ENCODE results near the gene RAI1.

RAI1 gene

DNA sequence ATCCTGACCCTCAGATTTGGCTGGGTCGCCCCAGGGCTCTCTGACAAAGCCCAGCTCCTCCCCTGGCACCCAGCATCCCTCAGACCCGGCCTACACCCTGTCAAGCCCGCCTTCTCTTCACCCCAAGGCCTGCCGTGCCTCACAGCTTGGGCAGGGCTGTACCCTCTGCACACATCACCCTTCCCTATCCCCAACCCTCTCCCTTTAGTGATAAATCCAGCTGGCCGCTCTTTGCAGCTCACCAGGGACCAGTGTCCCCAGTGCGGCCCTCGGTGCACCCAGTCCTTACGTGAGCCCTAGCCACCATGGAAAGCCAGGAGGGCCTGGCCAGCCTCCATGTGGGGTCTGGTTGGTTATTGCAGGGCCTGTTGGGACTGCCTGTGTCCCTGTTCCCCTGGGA lies 74.5 kb downstream of the RAI1 start:
- no peak for TF ChIP-seq CTCF (IDR thresholded peaks at IDR 0.05; ENCODE audit: borderline replicate concordance, control extremely low read depth, extremely low read depth, insufficient read depth, missing control alignments)
- DNase-seq (ENCODE audit: low spot score), result no peak
- in situ Hi-C loops (cut with MboI; ENCODE audit: low sequenced_read_pairs, unreplicated experiment), result no loop called here

- DNase-seq (ENCODE audit: low spot score), result no peak
- in situ Hi-C loops (cut with MboI; ENCODE audit: low sequenced_read_pairs, unreplicated experiment), result no loop called here
- TF ChIP-seq CTCF (IDR thresholded peaks at IDR 0.05; ENCODE audit: borderline replicate concordance, control extremely low read depth, extremely low read depth, insufficient read depth, missing control alignments), result no peak
These were observed 76.1 kb downstream of the RAI1 start for GRCh38 chr17:17757391-17757791.

GRCh38 chr17:17757956-17758845 lies 76.9 kb downstream of the RAI1 start:
- in situ Hi-C loops (cut with MboI; ENCODE audit: low sequenced_read_pairs, unreplicated experiment), result no loop called here
- no peak for TF ChIP-seq CTCF (IDR thresholded peaks at IDR 0.05; ENCODE audit: borderline replicate concordance, control extremely low read depth, extremely low read depth, insufficient read depth, missing control alignments)
- DNase-seq (ENCODE audit: low spot score), result no peak

DNA sequence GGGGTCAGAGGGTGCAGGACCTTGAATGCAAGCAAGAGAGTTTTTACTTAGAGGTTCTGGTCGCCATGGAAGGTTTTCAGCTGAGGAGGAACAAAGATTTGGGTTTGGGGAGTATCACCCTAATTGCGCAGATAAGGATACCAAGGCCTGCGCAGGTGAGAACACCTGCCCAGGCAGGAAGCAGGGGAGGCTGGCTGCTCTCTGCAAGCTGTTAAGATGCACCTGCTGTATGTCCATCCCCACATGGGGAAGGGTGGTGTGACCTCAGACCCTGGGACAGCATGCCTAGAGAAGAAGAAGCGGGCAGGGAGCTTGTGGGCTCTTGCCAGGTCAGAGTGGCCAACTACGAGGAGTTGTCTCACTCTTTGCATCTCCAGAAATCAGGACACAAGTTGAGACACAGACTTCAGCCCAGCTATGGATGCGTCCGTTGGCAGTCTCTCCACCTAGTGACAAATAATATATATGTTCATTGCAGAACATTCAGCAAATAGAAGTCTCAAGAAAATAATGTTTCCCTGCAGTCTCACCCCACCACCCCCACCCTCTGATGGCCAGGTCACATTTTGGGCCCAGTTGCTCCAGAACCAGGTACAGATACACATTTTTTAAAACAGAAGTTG lies 77.8 kb downstream of the RAI1 start:
- no peak for TF ChIP-seq CTCF (IDR thresholded peaks at IDR 0.05; ENCODE audit: borderline replicate concordance, control extremely low read depth, extremely low read depth, insufficient read depth, missing control alignments)
- in situ Hi-C loops (cut with MboI; ENCODE audit: low sequenced_read_pairs, unreplicated experiment), result no loop called here
- no peak for DNase-seq (ENCODE audit: low spot score)

DNA sequence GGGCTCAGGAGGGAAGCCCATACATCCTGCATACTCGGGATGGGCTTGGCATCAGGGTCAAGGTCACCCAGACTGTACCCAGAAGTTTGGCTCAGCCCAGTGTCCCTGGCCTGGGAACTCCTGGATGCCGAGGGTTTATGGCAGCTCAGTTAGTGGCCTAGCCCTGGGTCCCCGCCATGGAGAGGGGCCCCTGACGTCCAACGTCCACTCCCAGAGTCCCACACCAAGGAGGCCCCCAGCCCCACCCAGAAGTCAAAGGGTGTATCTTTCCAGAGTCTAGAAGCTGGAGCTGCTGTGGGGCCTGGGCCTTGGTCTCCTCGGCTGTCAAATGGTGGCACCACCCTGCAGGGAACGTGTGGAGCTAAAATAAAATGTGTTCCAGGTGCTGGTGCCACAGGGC lies 79.1 kb downstream of the RAI1 start:
- in situ Hi-C loops (cut with MboI; ENCODE audit: low sequenced_read_pairs, unreplicated experiment), result no loop called here
- TF ChIP-seq CTCF (IDR thresholded peaks at IDR 0.05; ENCODE audit: borderline replicate concordance, control extremely low read depth, extremely low read depth, insufficient read depth, missing control alignments), result no peak

DNA sequence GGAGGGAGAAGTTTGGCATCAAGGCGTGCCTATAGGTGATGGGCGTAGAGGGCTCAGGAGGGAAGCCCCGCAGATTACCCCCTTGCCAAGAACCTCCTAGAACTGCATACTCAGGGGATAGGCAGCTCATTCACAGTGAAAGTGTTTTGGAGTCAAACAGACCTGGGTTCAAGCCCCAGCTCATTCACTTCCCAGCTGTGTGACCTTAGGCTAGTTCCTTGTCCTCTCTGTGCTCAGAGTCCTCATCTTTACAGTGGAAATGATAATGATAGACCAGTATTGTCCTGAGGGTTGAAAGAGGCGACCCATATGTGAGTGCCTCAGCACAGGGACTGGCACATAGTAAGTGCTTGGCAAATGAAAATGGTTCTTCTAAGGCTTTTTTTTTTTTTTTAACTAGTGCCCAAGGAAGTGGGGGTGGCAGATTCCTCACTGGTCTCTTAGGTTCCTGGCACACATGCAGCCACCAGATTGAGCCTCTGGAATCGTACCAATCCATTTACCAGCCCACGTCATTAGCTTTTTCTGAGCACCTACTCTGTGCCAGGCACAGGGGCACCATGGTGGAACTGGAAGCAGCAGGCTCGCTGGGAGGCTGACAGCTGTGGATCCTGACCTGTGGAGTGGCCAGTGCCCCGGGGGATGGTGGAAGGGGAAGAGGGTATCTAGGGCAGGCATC lies 79.8 kb downstream of the RAI1 start:
- in situ Hi-C loops (cut with MboI; ENCODE audit: low sequenced_read_pairs, unreplicated experiment), result no loop called here
- no peak for DNase-seq (ENCODE audit: low spot score)
- no peak for TF ChIP-seq CTCF (IDR thresholded peaks at IDR 0.05; ENCODE audit: borderline replicate concordance, control extremely low read depth, extremely low read depth, insufficient read depth, missing control alignments)

More for the DNA sequence above, 79.1 kb downstream of the RAI1 start:
- DNase-seq (ENCODE audit: low spot score), result no peak

Data from GM13976 (cell line).